ENCODE results near the gene ROBO1. TPM values are rescaled to one million over a fixed set of nuclear protein-coding genes. Genes with fewer than 3 reads are reported as not detected.

Gene ROBO1
- total RNA-seq, 1 experiment from 2014 or later: 67.6 TPM

DNA sequence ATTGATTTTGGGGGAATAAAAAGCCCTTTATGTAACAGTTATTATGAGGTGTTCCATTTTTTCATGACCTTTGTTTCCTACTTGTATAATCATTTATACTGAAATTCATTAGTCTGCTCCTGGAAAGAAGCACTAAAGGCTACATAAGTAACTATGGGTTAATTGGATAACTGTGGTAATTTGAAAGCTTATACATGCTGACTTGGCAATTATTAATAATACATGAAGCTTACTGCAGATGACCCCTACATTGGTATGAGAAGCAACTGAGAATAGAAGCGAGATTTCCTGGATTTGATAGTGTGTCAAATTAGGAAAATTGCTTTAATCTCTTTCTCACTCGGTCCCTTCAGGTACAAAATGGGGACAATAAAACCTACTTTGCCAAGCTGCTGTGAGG lies 658.0 kb downstream of the ROBO1 start:
- H3K36me3 ChIP-seq (ENCODE audit: insufficient read depth, low read length, poor library complexity, severe bottlenecking): no peaks in the 10 kb centered on the region
- no peak overlapping the region for H3K4me3 ChIP-seq (ENCODE audit: low read depth, low read length, poor library complexity, severe bottlenecking)
- no TSS peak for BruUV-seq (replicated peaks)
- H3K27me3 ChIP-seq (replicated peaks; ENCODE audit: insufficient read depth, low read depth, low read length, poor library complexity): no peaks in the 10 kb centered on the region
- CTCF ChIA-PET: no interaction called here
- POLR2A ChIA-PET (ENCODE audit: low non-redundant PET): no interaction called here
- TF ChIP-seq CTCF (conservative IDR thresholded peaks at IDR 0.05; ENCODE audit: low read depth, low read length) (no peak), EZH2 (IDR thresholded peaks at IDR 0.05; ENCODE audit: borderline replicate concordance, low read depth, low read length, poor library complexity, severe bottlenecking) (no peak)
- DNase-seq (ENCODE audit: low spot score): no peak
- no peak overlapping the region for H3K27ac ChIP-seq (ENCODE audit: low read depth, low read length, poor library complexity, severe bottlenecking)
- no peaks in the 10 kb centered on the region for H3K4me1 ChIP-seq (ENCODE audit: insufficient read depth, low read length, poor library complexity, severe bottlenecking)
- H3K9me3 ChIP-seq (ENCODE audit: low read depth, low read length, poor library complexity, severe bottlenecking): no peaks in the 10 kb centered on the region
- intact Hi-C loops (cut with micrococcal nuclease; ENCODE audit: unreplicated experiment): no loop called here

GRCh38 chr3:79103307-79103706 lies 664.5 kb downstream of the ROBO1 start:
- intact Hi-C loops (cut with micrococcal nuclease; ENCODE audit: unreplicated experiment): no loop called here
- CTCF ChIA-PET: no interaction called here
- Histone ChIP-seq H3K4me3 (ENCODE audit: low read depth, low read length, poor library complexity, severe bottlenecking) (no peak overlapping the region), H3K27ac (ENCODE audit: low read depth, low read length, poor library complexity, severe bottlenecking) (no peak overlapping the region), H3K36me3 (ENCODE audit: insufficient read depth, low read length, poor library complexity, severe bottlenecking) (no peaks in the 10 kb centered on the region), H3K9me3 (ENCODE audit: low read depth, low read length, poor library complexity, severe bottlenecking) (no peaks in the 10 kb centered on the region), H3K27me3 (replicated peaks; ENCODE audit: insufficient read depth, low read depth, low read length, poor library complexity) (no peaks in the 10 kb centered on the region), H3K4me1 (ENCODE audit: insufficient read depth, low read length, poor library complexity, severe bottlenecking) (no peaks in the 10 kb centered on the region)
- no peak for TF ChIP-seq CTCF (conservative IDR thresholded peaks at IDR 0.05; ENCODE audit: low read depth, low read length)
- no peak for TF ChIP-seq EZH2 (IDR thresholded peaks at IDR 0.05; ENCODE audit: borderline replicate concordance, low read depth, low read length, poor library complexity, severe bottlenecking)
- POLR2A ChIA-PET (ENCODE audit: low non-redundant PET): no interaction called here
- no TSS peak for BruUV-seq (replicated peaks)
- DNase-seq (ENCODE audit: low spot score): no peak

- intact Hi-C loops (cut with micrococcal nuclease; ENCODE audit: unreplicated experiment): no loop called here
- no peak for DNase-seq (ENCODE audit: low spot score)
- CTCF ChIA-PET: no interaction called here
These were observed 669.7 kb downstream of the ROBO1 start for GRCh38 chr3:79097964-79098660.

More at GRCh38 chr3:79097964-79098660, 669.7 kb downstream of the ROBO1 start:
- Histone ChIP-seq H3K9me3 (ENCODE audit: low read depth, low read length, poor library complexity, severe bottlenecking) (no peaks in the 10 kb centered on the region), H3K4me3 (ENCODE audit: low read depth, low read length, poor library complexity, severe bottlenecking) (no peak overlapping the region), H3K27me3 (replicated peaks; ENCODE audit: insufficient read depth, low read depth, low read length, poor library complexity) (no peaks in the 10 kb centered on the region), H3K36me3 (ENCODE audit: insufficient read depth, low read length, poor library complexity, severe bottlenecking) (no peaks in the 10 kb centered on the region), H3K27ac (ENCODE audit: low read depth, low read length, poor library complexity, severe bottlenecking) (no peak overlapping the region), H3K4me1 (ENCODE audit: insufficient read depth, low read length, poor library complexity, severe bottlenecking) (no peaks in the 10 kb centered on the region)
- TF ChIP-seq CTCF (conservative IDR thresholded peaks at IDR 0.05; ENCODE audit: low read depth, low read length) (no peak), EZH2 (IDR thresholded peaks at IDR 0.05; ENCODE audit: borderline replicate concordance, low read depth, low read length, poor library complexity, severe bottlenecking) (no peak)
- no TSS peak for BruUV-seq (replicated peaks)
- POLR2A ChIA-PET (ENCODE audit: low non-redundant PET): no interaction called here

All from A673 (cell line).